H1 (cell line): ENCODE measurements around the gene KRTAP4-9. TPM values are rescaled to one million over a fixed set of nuclear protein-coding genes. Genes with fewer than 3 reads are reported as not detected.

ENCODE experiments used
- CTCF ChIA-PET: fragments of 300-600 bp; sonication (Branson Sonifier 250); formaldehyde crosslinking; loops from one replicate; lab custom pipeline; 2021; ENCODE audit not compliant: partially characterized antibody; lab: Charles Lee
- POLR2A ChIA-PET: fragments of 300-600 bp; sonication (Branson Sonifier 250); formaldehyde crosslinking; loops from one replicate; lab custom pipeline; 2021; ENCODE audit warnings: inconsistent platforms; ENCODE audit not compliant: partially characterized antibody; lab: Charles Lee
- DNase-seq, 2 experiments: peaks; one replicate each; pipeline versions ENCODE4 v3.0.0 to v3.0.0-alpha.2; 2010 to 2022; ENCODE audit warnings: low spot score in 2 of 2, low read depth in 1 of 2, mixed read lengths in 1 of 2
- FAIRE-seq: peaks from 2 replicates; lab custom pipeline; 2011; peaks lifted over from hg19 to GRCh38; lab: Jason Lieb, UNC
- H2AFZ ChIP-seq: 2 replicates; pipeline ENCODE4 v1.8.1; 2012; ENCODE audit warnings: low read length, inconsistent platforms
- H2AK5ac ChIP-seq: 2 replicates; pipeline ENCODE4 v1.6.1; 2013; ENCODE audit warnings: low read depth, low read length
- H2BK120ac ChIP-seq: replicated peaks from 2 replicates; pipeline ENCODE3; 2013; ENCODE audit warnings: low read depth, low read length, inconsistent platforms
- H2BK12ac ChIP-seq: 2 replicates; pipeline ENCODE4 v1.6.1; 2013; ENCODE audit warnings: low read depth, low read length
- H2BK15ac ChIP-seq: 2 replicates; pipeline ENCODE4 v1.6.1; 2013; ENCODE audit warnings: low read length
- H2BK20ac ChIP-seq: 2 replicates; pipeline ENCODE4 v1.6.1; 2013; ENCODE audit warnings: low read length
- H2BK5ac ChIP-seq: 2 replicates; pipeline ENCODE4 v1.6.1; 2013; ENCODE audit warnings: low read depth, low read length
- H3K14ac ChIP-seq: 2 replicates; pipeline ENCODE4 v1.6.1; 2013; ENCODE audit warnings: inconsistent platforms; ENCODE audit not compliant: insufficient read length
- H3K18ac ChIP-seq: 2 replicates; pipeline ENCODE4 v1.6.1; 2013; ENCODE audit warnings: low read length; ENCODE audit errors: extremely low read depth
- H3K23ac ChIP-seq: 2 replicates; pipeline ENCODE4 v1.6.1; 2013; ENCODE audit warnings: inconsistent platforms; ENCODE audit not compliant: insufficient read length
- H3K23me2 ChIP-seq: 2 replicates; pipeline ENCODE4 v1.6.1; 2013; ENCODE audit warnings: low read depth, low read length
- H3K27ac ChIP-seq: 2 replicates; pipeline ENCODE4 v1.6.1; 2011; ENCODE audit warnings: low read depth, low read length, inconsistent platforms
- H3K27me3 ChIP-seq, 4 experiments: replicated peaks in 1 of 4; 1 replicate in 1 of 4; 2 replicates in 3 of 4; pipeline versions ENCODE4 v1.6.1 to v1.8.1; 2011 to 2013; ENCODE audit warnings: low read length in 3 of 4, mild to moderate bottlenecking in 3 of 4, inconsistent platforms in 2 of 4, mixed read lengths in 2 of 4, moderate library complexity in 1 of 4; ENCODE audit not compliant: control insufficient read depth in 3 of 4, insufficient read depth in 3 of 4; ENCODE audit errors: extremely low read depth in 1 of 4
- H3K36me3 ChIP-seq, 4 experiments: 2 replicates each; pipeline versions ENCODE4 v1.6.1 to v1.8.1; 2011 to 2013; ENCODE audit warnings: mild to moderate bottlenecking in 4 of 4, low read length in 3 of 4, moderate library complexity in 2 of 4, control low read depth in 1 of 4, inconsistent platforms in 1 of 4; ENCODE audit not compliant: insufficient read depth in 4 of 4, control insufficient read depth in 2 of 4
- H3K4ac ChIP-seq: replicated peaks from 2 replicates; pipeline ENCODE3; 2013; ENCODE audit warnings: low read length, low read depth, mixed read lengths, inconsistent platforms; ENCODE audit not compliant: insufficient read length
- H3K4me1 ChIP-seq, 4 experiments: replicated peaks in 1 of 4; 1 replicate in 1 of 4; 2 replicates in 3 of 4; pipeline versions ENCODE4 v1.6.1 to v1.8.1; 2011 to 2013; ENCODE audit warnings: low read length in 3 of 4, inconsistent platforms in 2 of 4, mixed read lengths in 1 of 4; ENCODE audit not compliant: insufficient read depth in 4 of 4, control insufficient read depth in 3 of 4
- H3K4me2 ChIP-seq, 2 experiments: 2 replicates each; pipeline versions ENCODE4 v1.6.1 to v1.8.1; 2011 to 2013; ENCODE audit warnings: low read depth in 2 of 2, low read length in 2 of 2, control low read depth in 1 of 2, inconsistent platforms in 1 of 2, mild to moderate bottlenecking in 1 of 2; ENCODE audit not compliant: insufficient read depth in 1 of 2
- H3K4me3 ChIP-seq, 4 experiments: fragments of 200-600, 300-600 bp in 1 of 4; sonication (generic), shearing (Covaris generic), sonication (Bioruptor Twin) in 1 of 4; 2 replicates each; pipeline versions ENCODE4 v1.5.1 to v1.8.1; 2011 to 2016; ENCODE audit warnings: low read length in 4 of 4, low read depth in 3 of 4, control low read depth in 2 of 4, inconsistent platforms in 2 of 4, mild to moderate bottlenecking in 2 of 4, mixed read lengths in 1 of 4, moderate library complexity in 1 of 4; ENCODE audit not compliant: insufficient read depth in 2 of 4; ENCODE audit errors: extremely low read depth in 1 of 4
- H3K56ac ChIP-seq: replicated peaks from 2 replicates; pipeline ENCODE3; 2013; ENCODE audit warnings: low read depth, mild to moderate bottlenecking, mixed read lengths, low read length, inconsistent platforms; ENCODE audit not compliant: insufficient read length
- H3K79me1 ChIP-seq: 2 replicates; pipeline ENCODE4 v1.6.1; 2013; ENCODE audit warnings: low read depth, low read length, control low read depth
- H3K79me2 ChIP-seq, 2 experiments: 2 replicates each; pipeline versions ENCODE4 v1.6.1 to v1.8.1; 2012 to 2013; ENCODE audit warnings: low read length in 2 of 2, mild to moderate bottlenecking in 2 of 2, inconsistent platforms in 1 of 2; ENCODE audit not compliant: insufficient read depth in 2 of 2, control insufficient read depth in 1 of 2
- H3K9ac ChIP-seq, 4 experiments: replicated peaks in 1 of 4; 1 replicate in 1 of 4; 2 replicates in 3 of 4; pipeline versions ENCODE4 v1.6.1 to v1.8.1; 2011 to 2013; ENCODE audit warnings: low read depth in 3 of 4, low read length in 3 of 4, control low read depth in 2 of 4, mild to moderate bottlenecking in 2 of 4, moderate library complexity in 2 of 4, inconsistent platforms in 1 of 4; ENCODE audit errors: extremely low read depth in 1 of 4
- H3K9me3 ChIP-seq, 2 experiments: 2 replicates each; pipeline versions ENCODE4 v1.6.1 to v1.8.1; 2012 to 2013; ENCODE audit warnings: mild to moderate bottlenecking in 2 of 2, moderate library complexity in 2 of 2, control low read depth in 1 of 2, inconsistent platforms in 1 of 2, low read depth in 1 of 2, low read length in 1 of 2, mixed read lengths in 1 of 2; ENCODE audit not compliant: insufficient read depth in 2 of 2
- H4K20me1 ChIP-seq, 2 experiments: replicated peaks in 1 of 2; 2 replicates each; pipeline versions ENCODE3 to v1.8.1; 2011 to 2013; ENCODE audit warnings: inconsistent platforms in 2 of 2, low read length in 2 of 2, mild to moderate bottlenecking in 1 of 2; ENCODE audit not compliant: insufficient read depth in 2 of 2, control insufficient read depth in 1 of 2
- H4K5ac ChIP-seq: 2 replicates; pipeline ENCODE4 v1.6.1; 2013; ENCODE audit warnings: low read length, low read depth, mixed read lengths, inconsistent platforms; ENCODE audit not compliant: insufficient read length
- H4K8ac ChIP-seq: 2 replicates; pipeline ENCODE4 v1.8.0; 2013; ENCODE audit warnings: mild to moderate bottlenecking, moderate library complexity, low read length, inconsistent platforms; ENCODE audit not compliant: insufficient read depth; ENCODE audit errors: extremely low read depth
- H4K91ac ChIP-seq: replicated peaks from 2 replicates; pipeline ENCODE3; 2013; ENCODE audit warnings: low read length, mixed read lengths, inconsistent platforms; ENCODE audit not compliant: insufficient read length
- KDM4A ChIP-seq: IDR thresholded peaks from one replicate; pipeline ENCODE4 v1.7.1; 2012; ENCODE audit warnings: low read depth, mild to moderate bottlenecking, moderate library complexity, low read length, inconsistent platforms; ENCODE audit not compliant: severe bottlenecking
- RFX5 ChIP-seq: IDR thresholded peaks from 2 replicates; pipeline ENCODE4 v1.6.1; 2011; ENCODE audit warnings: low read depth, low read length, improper control_type of control experiment, borderline replicate concordance
- WGBS, 2 experiments: shearing (Covaris generic) in 1 of 2; methylation state at CpG; one replicate each; pipeline versions ENCODE4 v1.1.6 to v1.1.7; 2013 to 2015; ENCODE audit warnings: low lambda C conversion rate in 2 of 2, mixed read lengths in 2 of 2, inconsistent platforms in 1 of 2, low coverage in 1 of 2, missing lambda C conversion rate in 1 of 2; ENCODE audit not compliant: insufficient replicate concordance in 2 of 2, insufficient coverage in 1 of 2, insufficient read length in 1 of 2; ENCODE audit errors: extremely low coverage in 1 of 2, missing lambda C conversion rate in 1 of 2; 5-methylcytosine and 5-hydroxymethylcytosine counted together
- polyA plus RNA-seq, 7 experiments: library from polyadenylated mRNA; depleted of rRNA in 3 of 7; stranded (reverse) in 5 of 7; unstranded in 2 of 7; fragments of >200 nt in 5 of 7; fragments of 200-250 nt in 2 of 7; gene quantifications; 1 replicate in 5 of 7; 2 replicates in 1 of 7; 4 replicates in 1 of 7; pipeline versions ENCODE4 v1.2.1 to v1.2.3, GENCODE V29; 2011 to 2013; ENCODE audit warnings: missing spikeins in 2 of 7, mixed read lengths in 2 of 7
- total RNA-seq: library from RNA; stranded (reverse); fragmentation: NEBNext Ultra II Directional; extraction: Animal tissue kit (Norgen Biotek cat#: 25700); gene quantifications from 2 replicates; pipeline ENCODE4 v1.2.1, GENCODE V29; 2021

Gene KRTAP4-9
- total and polyA plus RNA-seq, 2 of the 8 experiments (the other 6 are each of a cell fraction or from before 2014, with no cell fraction given) = not detected

- Histone ChIP-seq H3K9me3 (0 out of 4 replicates have a peak, but pooled peaks cover 0 to 4% of the 10 kb centered on the region in 2 experiments), H2BK120ac (no peak overlapping the region), H3K27me3 (no peaks in the 10 kb centered on the region), H3K79me2 (no peaks in the 10 kb centered on the region), H2BK20ac (no peak overlapping the region), H4K8ac (no peak overlapping the region), H2BK12ac (no peak overlapping the region), H2AK5ac (no peak overlapping the region), H3K4me1 (no peaks in the 10 kb centered on the region), H3K56ac (no peak overlapping the region), H3K23ac (no peak overlapping the region), H4K20me1 (no peaks in the 10 kb centered on the region), H3K18ac (no peak overlapping the region), H3K4me2 (no peak overlapping the region), H3K9ac (no peak overlapping the region), H3K27ac (no peak overlapping the region), H3K4ac (no peak overlapping the region), H4K91ac (no peak overlapping the region), H4K5ac (no peak overlapping the region), H2BK5ac (no peak overlapping the region), H3K79me1 (no peaks in the 10 kb centered on the region), H3K36me3 (no peaks in the 10 kb centered on the region), H3K23me2 (no peaks in the 10 kb centered on the region), H2AFZ (no peak overlapping the region), H3K14ac (no peak overlapping the region), H2BK15ac (no peak overlapping the region), H3K4me3 (no peak overlapping the region)
- no peak for TF ChIP-seq KDM4A
- TF ChIP-seq RFX5 = no peak
- no peak for DNase-seq
- ChIA-PET POLR2A (no interaction called here), CTCF (no interaction called here)
- WGBS, 2 experiments = 92% methylated on average over 1 of the region's 1 CpG; no CpG with 5 or more reads in 1 of the 2 experiments
- FAIRE-seq = no peak
Observed at GRCh38 chr17:41061964-41062363, 43.2 kb upstream of the KRTAP4-9 start.
